Heart left ventricle (tissue), 13 donors: ENCODE measurements around the gene PPP1R3D.

Experiments used
- POLR2A ChIP-seq, 2 donors: fragments of 450-650 bp; IDR thresholded peaks; one replicate each; pipeline ENCODE4 v1.6.1; 2017; ENCODE audit warnings: antibody characterized with exemption in 2 of 2, mild to moderate bottlenecking in 2 of 2, moderate library complexity in 2 of 2
- TF ChIP-seq, protein P1 (sequence below), 12 donors: fragments of 200-600 bp; sonication (generic) in 4 of 12; IDR thresholded peaks; one replicate each; pipeline versions ENCODE4 v1.5.0 to v1.8.0; 2018 to 2022; ENCODE audit warnings: antibody characterized with exemption in 12 of 12, mild to moderate bottlenecking in 5 of 12
- donor health status: ischemic (EF 13 %, LVEDD 7.1; RV severe dilation, severe dysfunction).
- donor health status: DM: no; HTN: yes; CAD: no.
- donor health status: DM: no; HTN: no; CAD: no.
- donor health status: ischemic (EF 25% LVEDD 6.9; RV normal size, moderate dysfunction).
- donor health status: ischemic (EF 25% LVEDD 5.7; RV mildly dilated, moderate dysfunction).
- donor health status: ischemic (EF 35%, LVEDD 5.7; RV mildly dilated, moderate dysfunction).
- donor health status: nonischemic (EF 11% LVEDD 7.7; RV severe dilation, severe dysfunction).
- donor health status: DM: yes; HTN: yes; CAD: no.
- donor health status: PGD.
- donor health status: ischemic (EF 29% LVEDD 5.4; RV normal size, mild dysfunction).
- donor health status: nonischemic (EF 23%, LVEDD 6.1; RV moderate dilation, normal function).

GRCh38 chr20:59888050-59888449 is 52.1 kb downstream of the PPP1R3D start:
- TF ChIP-seq, protein P1, sequence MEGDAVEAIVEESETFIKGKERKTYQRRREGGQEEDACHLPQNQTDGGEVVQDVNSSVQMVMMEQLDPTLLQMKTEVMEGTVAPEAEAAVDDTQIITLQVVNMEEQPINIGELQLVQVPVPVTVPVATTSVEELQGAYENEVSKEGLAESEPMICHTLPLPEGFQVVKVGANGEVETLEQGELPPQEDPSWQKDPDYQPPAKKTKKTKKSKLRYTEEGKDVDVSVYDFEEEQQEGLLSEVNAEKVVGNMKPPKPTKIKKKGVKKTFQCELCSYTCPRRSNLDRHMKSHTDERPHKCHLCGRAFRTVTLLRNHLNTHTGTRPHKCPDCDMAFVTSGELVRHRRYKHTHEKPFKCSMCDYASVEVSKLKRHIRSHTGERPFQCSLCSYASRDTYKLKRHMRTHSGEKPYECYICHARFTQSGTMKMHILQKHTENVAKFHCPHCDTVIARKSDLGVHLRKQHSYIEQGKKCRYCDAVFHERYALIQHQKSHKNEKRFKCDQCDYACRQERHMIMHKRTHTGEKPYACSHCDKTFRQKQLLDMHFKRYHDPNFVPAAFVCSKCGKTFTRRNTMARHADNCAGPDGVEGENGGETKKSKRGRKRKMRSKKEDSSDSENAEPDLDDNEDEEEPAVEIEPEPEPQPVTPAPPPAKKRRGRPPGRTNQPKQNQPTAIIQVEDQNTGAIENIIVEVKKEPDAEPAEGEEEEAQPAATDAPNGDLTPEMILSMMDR (IDR thresholded peaks at IDR 0.05) = no peak
- TF ChIP-seq POLR2A (IDR thresholded peaks at IDR 0.05) = no peak
